Panc1 (cell line): ENCODE results near the gene PRDM2. TPM values are rescaled to one million over a fixed set of nuclear protein-coding genes. Genes with fewer than 3 reads are reported as not detected.

Experiments used
- ATAC-seq: fragments of 200-7000 bp; cut with Tn5 transposase; 2 replicates; pipeline ENCODE4 v1.9.1; 2020; ENCODE audit warnings: mild to moderate bottlenecking, moderate library complexity
- BruUV-seq: library from RNA; stranded (reverse); fragments of 400-500 nt; replicated peaks from 2 replicates; lab custom pipeline; 2021; lab: Mats Ljungman, UMichigan
- CTCF ChIA-PET: fragments of 300-600 bp; sonication (Branson Sonifier 250); formaldehyde crosslinking; loops from one replicate; lab custom pipeline; 2022; ENCODE audit warnings: antibody characterized with exemption; lab: Charles Lee
- POLR2A ChIA-PET: fragments of 300-600 bp; sonication (Branson Sonifier 250); formaldehyde crosslinking; loops from one replicate; lab custom pipeline; 2022; ENCODE audit warnings: antibody characterized with exemption; lab: Charles Lee
- DNase-seq: peaks from one replicate; pipeline ENCODE4 v3.0.0-alpha.2; 2010; ENCODE audit warnings: low read depth, low spot score
- H3K27ac ChIP-seq: 2 replicates; pipeline ENCODE4 v1.5.1; 2011; ENCODE audit warnings: mild to moderate bottlenecking, low read length, inconsistent platforms
- H3K27me3 ChIP-seq: fragments of 200-500 bp; sonication (Bioruptor generic); 2 replicates; pipeline ENCODE4 v1.6.0; 2014; ENCODE audit warnings: low read length, inconsistent platforms; ENCODE audit not compliant: control insufficient read depth, insufficient read depth
- H3K36me3 ChIP-seq: fragments of 200-500 bp; sonication (Bioruptor generic); 2 replicates; pipeline ENCODE4 v1.5.1; 2014; ENCODE audit warnings: inconsistent platforms, mild to moderate bottlenecking, low read length, moderate library complexity; ENCODE audit not compliant: control insufficient read depth, insufficient read depth
- H3K4me1 ChIP-seq: 2 replicates; pipeline ENCODE4 v1.5.1; 2011; ENCODE audit warnings: inconsistent platforms, mild to moderate bottlenecking, low read length, moderate library complexity; ENCODE audit not compliant: control insufficient read depth, insufficient read depth
- H3K4me3 ChIP-seq, 2 experiments: 2 replicates each; pipeline ENCODE4 v1.5.1; 2011 to 2012; ENCODE audit warnings: low read depth in 2 of 2, low read length in 2 of 2, mild to moderate bottlenecking in 2 of 2, inconsistent platforms in 1 of 2, moderate library complexity in 1 of 2
- H3K9me3 ChIP-seq: fragments of 200-500 bp; sonication (Bioruptor generic); 2 replicates; pipeline ENCODE4 v1.5.1; 2014; ENCODE audit warnings: low read depth, mild to moderate bottlenecking, inconsistent platforms, low read length, moderate library complexity; ENCODE audit not compliant: control insufficient read depth, insufficient read depth
- POLR2AphosphoS5 ChIP-seq: IDR thresholded peaks from 2 replicates; pipeline ENCODE4 v1.6.1; 2012; ENCODE audit warnings: mild to moderate bottlenecking, low read depth, low read length, moderate library complexity
- REST ChIP-seq, 2 experiments: IDR thresholded peaks; 2 replicates each; pipeline ENCODE4 v1.6.1; 2011 to 2012; ENCODE audit warnings: low read depth in 2 of 2, control low read depth in 1 of 2, low read length in 1 of 2, mild to moderate bottlenecking in 1 of 2, moderate library complexity in 1 of 2; ENCODE audit not compliant: insufficient read depth in 1 of 2
- SIN3A ChIP-seq: IDR thresholded peaks from 2 replicates; pipeline ENCODE4 v1.6.1; 2012; ENCODE audit warnings: low read depth, mild to moderate bottlenecking, low read length, moderate library complexity, borderline replicate concordance; ENCODE audit not compliant: insufficient read depth
- TCF7L2 ChIP-seq: IDR thresholded peaks from 2 replicates; pipeline ENCODE4 v1.6.1; 2011; ENCODE audit warnings: mild to moderate bottlenecking, low read depth, low read length, inconsistent platforms
- in situ Hi-C: cut with HindIII; loops from 2 replicates; pipeline ENCODE4 v1.10.0; 2016; ENCODE audit warnings: low sequenced_read_pairs, low pct_unique_long_range_greater_than_20kb
- intact Hi-C: fragments of 100-400 bp; cut with micrococcal nuclease; formaldehyde crosslinking; loops from one replicate; pipeline ENCODE4 v1.10.0; 2022; ENCODE audit not compliant: unreplicated experiment
- total RNA-seq: library from RNA; stranded (reverse); gene quantifications from one replicate; pipeline ENCODE4 v1.2.1, GENCODE V29; 2021; ENCODE audit not compliant: unreplicated experiment
- TF ChIP-seq, protein P1 (sequence below): fragments of 450-650 bp; IDR thresholded peaks from 2 replicates; pipeline ENCODE4 v1.5.1; 2017; ENCODE audit warnings: mild to moderate bottlenecking

Gene PRDM2
- total RNA-seq, 1 experiment from 2014 or later, result 40.3 TPM

- Histone ChIP-seq H3K9me3 (no peaks in the 10 kb centered on the region), H3K27ac (no peak overlapping the region), H3K4me1 (no peaks in the 10 kb centered on the region), H3K27me3 (no peaks in the 10 kb centered on the region), H3K36me3 (no peaks in the 10 kb centered on the region), H3K4me3 (no peak overlapping the region)
- CTCF ChIA-PET, result no interaction called here
- in situ Hi-C loops, result no loop called here
- POLR2A ChIA-PET, result no interaction called here
- DNase-seq (no peak), ATAC-seq (no peak)
- TF ChIP-seq, protein P1, sequence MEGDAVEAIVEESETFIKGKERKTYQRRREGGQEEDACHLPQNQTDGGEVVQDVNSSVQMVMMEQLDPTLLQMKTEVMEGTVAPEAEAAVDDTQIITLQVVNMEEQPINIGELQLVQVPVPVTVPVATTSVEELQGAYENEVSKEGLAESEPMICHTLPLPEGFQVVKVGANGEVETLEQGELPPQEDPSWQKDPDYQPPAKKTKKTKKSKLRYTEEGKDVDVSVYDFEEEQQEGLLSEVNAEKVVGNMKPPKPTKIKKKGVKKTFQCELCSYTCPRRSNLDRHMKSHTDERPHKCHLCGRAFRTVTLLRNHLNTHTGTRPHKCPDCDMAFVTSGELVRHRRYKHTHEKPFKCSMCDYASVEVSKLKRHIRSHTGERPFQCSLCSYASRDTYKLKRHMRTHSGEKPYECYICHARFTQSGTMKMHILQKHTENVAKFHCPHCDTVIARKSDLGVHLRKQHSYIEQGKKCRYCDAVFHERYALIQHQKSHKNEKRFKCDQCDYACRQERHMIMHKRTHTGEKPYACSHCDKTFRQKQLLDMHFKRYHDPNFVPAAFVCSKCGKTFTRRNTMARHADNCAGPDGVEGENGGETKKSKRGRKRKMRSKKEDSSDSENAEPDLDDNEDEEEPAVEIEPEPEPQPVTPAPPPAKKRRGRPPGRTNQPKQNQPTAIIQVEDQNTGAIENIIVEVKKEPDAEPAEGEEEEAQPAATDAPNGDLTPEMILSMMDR, result no peak
- TF ChIP-seq TCF7L2, result no peak
- TF ChIP-seq REST (IDR thresholded peaks at IDR 0.05; ENCODE audit: insufficient read depth in 1 of 2, low read depth in 2 of 2, low read length in 1 of 2), result no peak
- no peak for TF ChIP-seq SIN3A
- no peak for TF ChIP-seq POLR2AphosphoS5
- no TSS peak for BruUV-seq
- intact Hi-C loops, result loop anchor here (10.0 kb wide), 1 partner anchor 144 kb away; no protein-coding TSS in a partner anchor
Measured at GRCh38 chr1:13808729-13809131, 108.7 kb downstream of the PRDM2 start.

- Histone ChIP-seq H3K4me1 (no peaks in the 10 kb centered on the region), H3K9me3 (no peaks in the 10 kb centered on the region), H3K4me3 (no peak overlapping the region), H3K27me3 (no peaks in the 10 kb centered on the region), H3K36me3 (no peaks in the 10 kb centered on the region), H3K27ac (no peak overlapping the region)
- CTCF ChIA-PET, result no interaction called here
- in situ Hi-C loops, result no loop called here
- POLR2A ChIA-PET, result no interaction called here
- intact Hi-C loops, result loop anchor here (10.0 kb wide), 1 partner anchor 145 kb away; no protein-coding TSS in a partner anchor
- ATAC-seq (no peak), DNase-seq (no peak)
- BruUV-seq, result no TSS peak
- TF ChIP-seq SIN3A (no peak), TCF7L2 (no peak), REST (IDR thresholded peaks at IDR 0.05; ENCODE audit: insufficient read depth in 1 of 2, low read depth in 2 of 2, low read length in 1 of 2) (no peak), POLR2AphosphoS5 (no peak)
- TF ChIP-seq, protein P1, result no peak
Measured at GRCh38 chr1:13809461-13810159, 109.6 kb downstream of the PRDM2 start.
